HG02642 (cell line): ENCODE data around the gene TMCO4.

ENCODE experiments used
- ATAC-seq: cut with Tn5 transposase; IDR thresholded peaks from one replicate; pipeline ENCODE4 v1.9.1; 2021; ENCODE audit warnings: mild to moderate bottlenecking; ENCODE audit not compliant: unreplicated experiment, poor library complexity

TMCO4 gene

GRCh38 chr1:19776933-19777332 lies 22.8 kb downstream of the TMCO4 start:
- ATAC-seq: no peak

- no peak for ATAC-seq
Observed at GRCh38 chr1:19776287-19776686, 23.4 kb downstream of the TMCO4 start.

- ATAC-seq: no peak
Observed at GRCh38 chr1:19775831-19776230, 23.9 kb downstream of the TMCO4 start.

GRCh38 chr1:19775317-19775716 lies 24.4 kb downstream of the TMCO4 start:
- ATAC-seq: no peak

GRCh38 chr1:19774180-19774785 lies 25.4 kb downstream of the TMCO4 start:
- ATAC-seq: no peak

- ATAC-seq: no peak
Observed at GRCh38 chr1:19773485-19773884, 26.2 kb downstream of the TMCO4 start.

GRCh38 chr1:19772053-19772452 lies 27.7 kb downstream of the TMCO4 start:
- no peak for ATAC-seq

- ATAC-seq: no peak
Observed at GRCh38 chr1:19771350-19771749, 28.4 kb downstream of the TMCO4 start.

GRCh38 chr1:19770436-19771190 lies 29.1 kb downstream of the TMCO4 start:
- ATAC-seq: no peak

- ATAC-seq: no peak
Observed at GRCh38 chr1:19769211-19769932, 30.3 kb downstream of the TMCO4 start.

- no peak for ATAC-seq
Observed at GRCh38 chr1:19768353-19769210, 31.1 kb downstream of the TMCO4 start.

GRCh38 chr1:19765623-19766022 lies 34.1 kb downstream of the TMCO4 start:
- no peak for ATAC-seq

- ATAC-seq: no peak
Observed at GRCh38 chr1:19764848-19765247, 34.9 kb downstream of the TMCO4 start.

- ATAC-seq: no peak
Observed at GRCh38 chr1:19762175-19762779, 37.4 kb downstream of the TMCO4 start.

GRCh38 chr1:19759740-19760089 lies 40.0 kb downstream of the TMCO4 start:
- no peak for ATAC-seq

- ATAC-seq: no peak
Observed at GRCh38 chr1:19758227-19758830, 41.4 kb downstream of the TMCO4 start.

GRCh38 chr1:19757641-19758040 lies 42.1 kb downstream of the TMCO4 start:
- ATAC-seq: no peak

- no peak for ATAC-seq
Observed at GRCh38 chr1:19756480-19756879, 43.2 kb downstream of the TMCO4 start.

- no peak for ATAC-seq
Observed at GRCh38 chr1:19754482-19754881, 45.2 kb downstream of the TMCO4 start.
